Measurements from ENCODE around the gene MAP2K5.

Gene MAP2K5

DNA sequence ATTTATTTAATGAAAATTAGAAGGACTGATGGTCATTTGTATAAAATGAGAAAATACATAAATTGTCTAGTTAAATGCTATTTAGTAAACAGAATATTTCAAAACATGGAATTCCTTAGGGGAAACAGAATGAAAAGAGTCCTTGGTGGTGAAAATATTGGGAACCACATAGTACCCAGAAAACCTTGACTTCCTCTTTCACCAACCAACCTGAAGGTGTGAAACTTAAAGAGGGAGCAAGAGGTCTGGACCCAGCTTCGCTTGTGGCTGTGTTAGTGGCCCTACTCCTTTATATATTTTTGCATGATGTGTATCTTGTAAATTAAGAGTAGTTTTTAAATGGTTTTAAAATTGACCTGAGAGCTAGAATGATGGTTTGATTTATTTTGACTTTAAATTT lies 64.2 kb downstream of the MAP2K5 start:
- TF ChIP-seq BACH2 (CRISPR knock-in tag; IDR thresholded peaks at IDR 0.05; ENCODE audit: borderline replicate concordance) = no peak
- TF ChIP-seq, protein P1, sequence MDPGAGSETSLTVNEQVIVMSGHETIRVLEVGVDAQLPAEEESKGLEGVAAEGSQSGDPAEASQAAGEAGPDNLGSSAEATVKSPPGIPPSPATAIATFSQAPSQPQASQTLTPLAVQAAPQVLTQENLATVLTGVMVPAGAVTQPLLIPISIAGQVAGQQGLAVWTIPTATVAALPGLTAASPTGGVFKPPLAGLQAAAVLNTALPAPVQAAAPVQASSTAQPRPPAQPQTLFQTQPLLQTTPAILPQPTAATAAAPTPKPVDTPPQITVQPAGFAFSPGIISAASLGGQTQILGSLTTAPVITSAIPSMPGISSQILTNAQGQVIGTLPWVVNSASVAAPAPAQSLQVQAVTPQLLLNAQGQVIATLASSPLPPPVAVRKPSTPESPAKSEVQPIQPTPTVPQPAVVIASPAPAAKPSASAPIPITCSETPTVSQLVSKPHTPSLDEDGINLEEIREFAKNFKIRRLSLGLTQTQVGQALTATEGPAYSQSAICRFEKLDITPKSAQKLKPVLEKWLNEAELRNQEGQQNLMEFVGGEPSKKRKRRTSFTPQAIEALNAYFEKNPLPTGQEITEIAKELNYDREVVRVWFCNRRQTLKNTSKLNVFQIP (CRISPR knock-in tag; IDR thresholded peaks at IDR 0.05; ENCODE audit: borderline replicate concordance, low read depth) = no peak
- TF ChIP-seq, protein P2, sequence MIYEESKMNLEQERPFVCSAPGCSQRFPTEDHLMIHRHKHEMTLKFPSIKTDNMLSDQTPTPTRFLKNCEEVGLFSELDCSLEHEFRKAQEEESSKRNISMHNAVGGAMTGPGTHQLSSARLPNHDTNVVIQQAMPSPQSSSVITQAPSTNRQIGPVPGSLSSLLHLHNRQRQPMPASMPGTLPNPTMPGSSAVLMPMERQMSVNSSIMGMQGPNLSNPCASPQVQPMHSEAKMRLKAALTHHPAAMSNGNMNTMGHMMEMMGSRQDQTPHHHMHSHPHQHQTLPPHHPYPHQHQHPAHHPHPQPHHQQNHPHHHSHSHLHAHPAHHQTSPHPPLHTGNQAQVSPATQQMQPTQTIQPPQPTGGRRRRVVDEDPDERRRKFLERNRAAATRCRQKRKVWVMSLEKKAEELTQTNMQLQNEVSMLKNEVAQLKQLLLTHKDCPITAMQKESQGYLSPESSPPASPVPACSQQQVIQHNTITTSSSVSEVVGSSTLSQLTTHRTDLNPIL (CRISPR knock-in tag; IDR thresholded peaks at IDR 0.05; ENCODE audit: low read depth) = no peak
- no peak for TF ChIP-seq TCF4 (CRISPR knock-in tag; IDR thresholded peaks at IDR 0.05; ENCODE audit: borderline replicate concordance)
- TF ChIP-seq GLIS3 (CRISPR knock-in tag; IDR thresholded peaks at IDR 0.05) = no peak
- TF ChIP-seq, protein P3, sequence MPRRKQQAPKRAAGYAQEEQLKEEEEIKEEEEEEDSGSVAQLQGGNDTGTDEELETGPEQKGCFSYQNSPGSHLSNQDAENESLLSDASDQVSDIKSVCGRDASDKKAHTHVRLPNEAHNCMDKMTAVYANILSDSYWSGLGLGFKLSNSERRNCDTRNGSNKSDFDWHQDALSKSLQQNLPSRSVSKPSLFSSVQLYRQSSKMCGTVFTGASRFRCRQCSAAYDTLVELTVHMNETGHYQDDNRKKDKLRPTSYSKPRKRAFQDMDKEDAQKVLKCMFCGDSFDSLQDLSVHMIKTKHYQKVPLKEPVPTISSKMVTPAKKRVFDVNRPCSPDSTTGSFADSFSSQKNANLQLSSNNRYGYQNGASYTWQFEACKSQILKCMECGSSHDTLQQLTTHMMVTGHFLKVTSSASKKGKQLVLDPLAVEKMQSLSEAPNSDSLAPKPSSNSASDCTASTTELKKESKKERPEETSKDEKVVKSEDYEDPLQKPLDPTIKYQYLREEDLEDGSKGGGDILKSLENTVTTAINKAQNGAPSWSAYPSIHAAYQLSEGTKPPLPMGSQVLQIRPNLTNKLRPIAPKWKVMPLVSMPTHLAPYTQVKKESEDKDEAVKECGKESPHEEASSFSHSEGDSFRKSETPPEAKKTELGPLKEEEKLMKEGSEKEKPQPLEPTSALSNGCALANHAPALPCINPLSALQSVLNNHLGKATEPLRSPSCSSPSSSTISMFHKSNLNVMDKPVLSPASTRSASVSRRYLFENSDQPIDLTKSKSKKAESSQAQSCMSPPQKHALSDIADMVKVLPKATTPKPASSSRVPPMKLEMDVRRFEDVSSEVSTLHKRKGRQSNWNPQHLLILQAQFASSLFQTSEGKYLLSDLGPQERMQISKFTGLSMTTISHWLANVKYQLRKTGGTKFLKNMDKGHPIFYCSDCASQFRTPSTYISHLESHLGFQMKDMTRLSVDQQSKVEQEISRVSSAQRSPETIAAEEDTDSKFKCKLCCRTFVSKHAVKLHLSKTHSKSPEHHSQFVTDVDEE (CRISPR knock-in tag; IDR thresholded peaks at IDR 0.05) = no peak
- no peak for TF ChIP-seq ZNF70 (CRISPR knock-in tag; IDR thresholded peaks at IDR 0.05)
- TF ChIP-seq TOX (CRISPR knock-in tag; IDR thresholded peaks at IDR 0.05; ENCODE audit: borderline replicate concordance) = no peak
- no peak for TF ChIP-seq ZFP3 (CRISPR knock-in tag; IDR thresholded peaks at IDR 0.05)
- no peak for TF ChIP-seq ZNF8 (CRISPR knock-in tag; IDR thresholded peaks at IDR 0.05)
- TF ChIP-seq, protein P4, sequence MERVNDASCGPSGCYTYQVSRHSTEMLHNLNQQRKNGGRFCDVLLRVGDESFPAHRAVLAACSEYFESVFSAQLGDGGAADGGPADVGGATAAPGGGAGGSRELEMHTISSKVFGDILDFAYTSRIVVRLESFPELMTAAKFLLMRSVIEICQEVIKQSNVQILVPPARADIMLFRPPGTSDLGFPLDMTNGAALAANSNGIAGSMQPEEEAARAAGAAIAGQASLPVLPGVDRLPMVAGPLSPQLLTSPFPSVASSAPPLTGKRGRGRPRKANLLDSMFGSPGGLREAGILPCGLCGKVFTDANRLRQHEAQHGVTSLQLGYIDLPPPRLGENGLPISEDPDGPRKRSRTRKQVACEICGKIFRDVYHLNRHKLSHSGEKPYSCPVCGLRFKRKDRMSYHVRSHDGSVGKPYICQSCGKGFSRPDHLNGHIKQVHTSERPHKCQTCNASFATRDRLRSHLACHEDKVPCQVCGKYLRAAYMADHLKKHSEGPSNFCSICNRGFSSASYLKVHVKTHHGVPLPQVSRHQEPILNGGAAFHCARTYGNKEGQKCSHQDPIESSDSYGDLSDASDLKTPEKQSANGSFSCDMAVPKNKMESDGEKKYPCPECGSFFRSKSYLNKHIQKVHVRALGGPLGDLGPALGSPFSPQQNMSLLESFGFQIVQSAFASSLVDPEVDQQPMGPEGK (CRISPR knock-in tag; IDR thresholded peaks at IDR 0.05; ENCODE audit: borderline replicate concordance) = no peak
- no peak for TF ChIP-seq OSR1 (CRISPR knock-in tag; IDR thresholded peaks at IDR 0.05)
- TF ChIP-seq, protein P5, sequence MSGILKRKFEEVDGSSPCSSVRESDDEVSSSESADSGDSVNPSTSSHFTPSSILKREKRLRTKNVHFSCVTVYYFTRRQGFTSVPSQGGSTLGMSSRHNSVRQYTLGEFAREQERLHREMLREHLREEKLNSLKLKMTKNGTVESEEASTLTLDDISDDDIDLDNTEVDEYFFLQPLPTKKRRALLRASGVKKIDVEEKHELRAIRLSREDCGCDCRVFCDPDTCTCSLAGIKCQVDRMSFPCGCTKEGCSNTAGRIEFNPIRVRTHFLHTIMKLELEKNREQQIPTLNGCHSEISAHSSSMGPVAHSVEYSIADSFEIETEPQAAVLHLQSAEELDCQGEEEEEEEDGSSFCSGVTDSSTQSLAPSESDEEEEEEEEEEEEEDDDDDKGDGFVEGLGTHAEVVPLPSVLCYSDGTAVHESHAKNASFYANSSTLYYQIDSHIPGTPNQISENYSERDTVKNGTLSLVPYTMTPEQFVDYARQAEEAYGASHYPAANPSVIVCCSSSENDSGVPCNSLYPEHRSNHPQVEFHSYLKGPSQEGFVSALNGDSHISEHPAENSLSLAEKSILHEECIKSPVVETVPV (CRISPR knock-in tag; IDR thresholded peaks at IDR 0.05) = no peak
- no peak for TF ChIP-seq PPARA (CRISPR knock-in tag; IDR thresholded peaks at IDR 0.05; ENCODE audit: borderline replicate concordance)
- no peak for TF ChIP-seq CSDC2 (CRISPR knock-in tag; IDR thresholded peaks at IDR 0.05)
- no peak for ATAC-seq

DNA sequence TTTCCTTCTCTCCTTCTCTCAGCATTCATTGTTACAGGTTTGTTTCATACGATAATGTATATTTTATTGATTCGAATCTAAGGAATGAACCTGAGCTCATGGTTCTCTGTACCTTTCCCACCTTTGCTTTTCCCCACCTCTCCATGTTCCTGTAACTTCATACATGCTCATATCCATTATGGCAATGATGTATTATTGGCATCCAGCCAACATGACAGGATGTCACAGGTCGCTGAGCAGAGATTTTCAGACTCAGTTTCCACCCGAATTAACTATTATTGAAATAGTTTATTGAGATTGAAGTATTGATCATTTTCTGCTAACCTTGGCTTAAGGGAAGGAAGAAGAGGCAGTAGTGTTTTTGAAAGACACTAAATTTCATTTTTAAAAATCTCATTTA lies 64.8 kb downstream of the MAP2K5 start:
- no peak for ATAC-seq
- TF ChIP-seq, protein P4 (CRISPR knock-in tag; IDR thresholded peaks at IDR 0.05; ENCODE audit: borderline replicate concordance) = no peak
- no peak for TF ChIP-seq TCF4 (CRISPR knock-in tag; IDR thresholded peaks at IDR 0.05; ENCODE audit: borderline replicate concordance)
- TF ChIP-seq ZNF565 (CRISPR knock-in tag; conservative IDR thresholded peaks at IDR 0.05; ENCODE audit: low read depth) = no peak
- TF ChIP-seq, protein P1 (CRISPR knock-in tag; IDR thresholded peaks at IDR 0.05; ENCODE audit: borderline replicate concordance, low read depth) = no peak
- TF ChIP-seq RARB (CRISPR knock-in tag; IDR thresholded peaks at IDR 0.05) = no peak
- TF ChIP-seq ZNF8 (CRISPR knock-in tag; IDR thresholded peaks at IDR 0.05) = no peak
- TF ChIP-seq OSR1 (CRISPR knock-in tag; IDR thresholded peaks at IDR 0.05) = no peak
- TF ChIP-seq CSDC2 (CRISPR knock-in tag; IDR thresholded peaks at IDR 0.05) = no peak
- TF ChIP-seq ARNTL (CRISPR knock-in tag; IDR thresholded peaks at IDR 0.05; ENCODE audit: borderline replicate concordance, low read depth) = no peak
- TF ChIP-seq, protein P3 (CRISPR knock-in tag; IDR thresholded peaks at IDR 0.05) = no peak
- no peak for TF ChIP-seq ESRRG (CRISPR knock-in tag; IDR thresholded peaks at IDR 0.05)
- TF ChIP-seq ZC3H10 (CRISPR knock-in tag; IDR thresholded peaks at IDR 0.05) = no peak
- no peak for TF ChIP-seq PPARA (CRISPR knock-in tag; IDR thresholded peaks at IDR 0.05; ENCODE audit: borderline replicate concordance)
- TF ChIP-seq GLIS3 (CRISPR knock-in tag; IDR thresholded peaks at IDR 0.05) = no peak
- TF ChIP-seq, protein P5 (CRISPR knock-in tag; IDR thresholded peaks at IDR 0.05) = no peak
- no peak for TF ChIP-seq ZNF70 (CRISPR knock-in tag; IDR thresholded peaks at IDR 0.05)
- no peak for TF ChIP-seq ZFP30 (CRISPR knock-in tag; IDR thresholded peaks at IDR 0.05)
